Activated CD4-positive, alpha-beta T cell treated with anti-CD3 and anti-CD28 coated beads, Interleukin-10, Interleukin-2, amounts not matched to agents 100 ng/mL and 50 ng/mL, durations not matched to agents 16 hours and 8 hours (primary cell): ENCODE data around the gene FAM156B.
"Not testable (repeated sequence)": the region's sequence is repeated elsewhere in the genome, so short reads cannot be mapped to it uniquely, and the experiment has no call there.

Experiments
- DNase-seq: peaks from one replicate; pipeline ENCODE4 v3.0.0-alpha.2; 2020

Gene FAM156B

DNA sequence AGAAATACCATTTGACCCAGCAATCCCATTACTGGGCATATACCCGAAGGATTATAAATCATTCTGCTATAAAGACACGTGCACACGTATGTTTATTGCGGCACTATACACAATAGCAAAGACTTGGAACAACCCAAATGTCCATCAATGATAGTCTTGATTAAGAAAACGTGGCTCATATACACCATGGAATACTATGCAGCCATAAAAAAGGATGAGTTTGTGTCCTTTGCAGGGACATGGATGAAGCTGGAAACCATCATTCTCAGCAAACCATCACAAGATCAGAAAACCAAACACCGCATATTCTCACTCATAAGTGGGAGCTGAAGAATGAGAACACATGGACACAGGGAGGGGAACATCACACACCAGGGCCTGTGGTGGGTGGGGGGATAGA lies 33.1 kb downstream of the FAM156B start:
- not testable (repeated sequence) for DNase-seq

GRCh38 chrX:52933213-52933612 lies 36.1 kb downstream of the FAM156B start:
- no peak for DNase-seq

DNA sequence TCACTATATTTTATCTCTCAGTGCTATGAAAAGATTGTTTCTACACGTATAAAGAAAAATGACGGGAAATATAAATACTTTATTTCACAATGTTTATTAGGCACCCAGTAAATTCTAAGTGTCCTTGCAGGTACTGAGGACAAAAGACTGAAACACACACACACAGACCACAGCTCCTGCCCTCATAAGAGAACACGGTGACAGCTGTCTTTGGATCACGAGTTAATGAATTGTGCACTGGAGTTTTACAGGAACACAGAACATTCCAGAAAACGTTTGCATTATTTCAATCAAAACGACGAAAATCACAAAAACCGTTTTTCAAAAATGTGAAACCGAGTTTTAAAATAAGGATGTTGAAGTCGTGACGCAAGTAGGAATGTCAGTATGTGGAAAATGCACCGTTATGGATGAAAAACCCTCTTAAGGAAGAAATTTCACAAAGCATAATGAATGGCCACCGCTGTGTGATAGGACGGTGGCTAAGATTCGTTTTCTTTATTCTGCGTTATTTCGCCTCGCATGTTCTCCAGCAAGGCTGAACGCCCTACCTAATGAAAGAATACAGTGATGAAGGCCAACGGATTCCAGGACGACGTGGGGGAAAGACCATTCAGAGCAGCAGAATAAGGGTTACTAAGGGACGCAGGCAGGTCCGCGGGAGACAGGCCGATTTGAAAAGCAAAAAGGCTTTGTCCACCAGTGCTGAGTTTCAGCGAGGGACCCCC lies 37.0 kb downstream of the FAM156B start:
- no peak for DNase-seq

DNA sequence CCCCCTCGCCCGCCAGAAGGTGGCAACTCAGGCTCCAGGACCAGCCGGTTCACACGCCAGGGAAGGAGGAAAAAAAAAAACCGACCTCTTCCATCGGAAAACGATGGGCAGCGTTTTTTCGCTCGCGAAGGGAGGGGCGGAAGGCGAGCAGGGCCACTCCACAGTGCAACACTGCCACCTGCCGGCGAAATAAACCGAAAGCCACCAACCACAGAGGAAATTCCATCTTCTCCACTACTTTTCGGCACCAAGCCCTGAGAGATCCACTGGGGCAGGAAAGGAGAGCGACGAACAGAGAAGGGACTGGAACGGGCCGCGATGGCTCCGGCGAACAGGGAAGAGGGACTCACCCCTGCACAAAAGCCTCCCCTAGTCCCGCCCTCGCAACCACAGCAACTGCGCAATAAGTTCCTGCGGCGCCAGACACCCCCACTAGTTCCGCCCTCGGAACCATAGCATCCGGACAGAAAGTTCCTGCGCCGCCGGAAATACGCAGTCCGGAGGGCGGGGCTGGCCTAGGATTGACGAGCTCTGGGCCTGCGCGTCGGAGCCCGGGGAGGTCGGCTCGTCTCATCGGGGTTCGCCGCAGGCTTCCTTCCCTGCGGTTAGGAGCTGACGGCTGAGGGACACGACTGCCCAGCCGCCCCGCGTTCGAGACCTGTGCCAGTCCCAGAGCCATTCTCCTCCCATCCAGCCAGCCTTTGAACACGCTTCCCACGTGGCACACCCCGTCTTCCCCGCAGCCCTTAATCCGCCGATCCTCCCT lies 37.8 kb downstream of the FAM156B start:
- DNase-seq: peak; percentile 97

DNA sequence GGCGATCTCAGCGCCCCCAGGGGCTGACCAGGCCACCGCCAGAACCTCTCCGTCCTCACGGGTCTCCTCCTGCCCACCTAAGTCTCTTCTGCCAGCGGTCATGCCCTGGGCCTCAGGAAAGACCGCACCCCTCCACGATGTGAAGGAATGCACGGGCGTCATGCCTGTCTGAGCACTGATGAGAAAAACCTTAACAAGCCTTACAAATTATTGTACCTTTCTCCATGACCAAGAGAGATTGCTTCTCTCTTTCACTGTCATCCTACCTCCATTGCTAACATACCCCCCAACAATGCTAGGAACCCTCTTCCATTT lies 38.3 kb downstream of the FAM156B start:
- DNase-seq: not testable (repeated sequence)

- not testable (repeated sequence) for DNase-seq
These were observed 43.6 kb downstream of the FAM156B start for GRCh38 chrX:52940704-52941103.

GRCh38 chrX:52941728-52942127 lies 44.6 kb downstream of the FAM156B start:
- DNase-seq: not testable (repeated sequence)

- DNase-seq: not testable (repeated sequence)
These were observed 48.8 kb downstream of the FAM156B start for GRCh38 chrX:52945838-52946494.

DNA sequence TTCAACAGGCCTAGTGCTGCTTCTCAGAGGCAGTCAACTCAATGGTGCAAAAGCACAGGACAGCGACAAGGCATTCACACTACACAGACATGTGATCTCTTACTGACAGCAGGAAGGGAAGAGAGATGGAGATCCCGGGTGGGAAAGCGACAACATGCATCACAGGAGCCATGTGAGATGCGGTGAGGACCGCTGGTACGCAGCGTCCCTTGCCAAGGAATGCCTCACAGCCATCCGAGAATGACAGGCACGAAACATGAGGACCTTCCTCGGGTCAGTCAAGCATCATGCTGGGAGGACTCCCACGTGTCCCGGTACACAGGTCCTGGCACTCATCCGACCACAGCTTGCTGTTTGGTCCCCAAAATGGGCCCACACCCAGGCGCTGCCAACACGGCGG lies 50.4 kb downstream of the FAM156B start:
- DNase-seq: not testable (repeated sequence)

DNA sequence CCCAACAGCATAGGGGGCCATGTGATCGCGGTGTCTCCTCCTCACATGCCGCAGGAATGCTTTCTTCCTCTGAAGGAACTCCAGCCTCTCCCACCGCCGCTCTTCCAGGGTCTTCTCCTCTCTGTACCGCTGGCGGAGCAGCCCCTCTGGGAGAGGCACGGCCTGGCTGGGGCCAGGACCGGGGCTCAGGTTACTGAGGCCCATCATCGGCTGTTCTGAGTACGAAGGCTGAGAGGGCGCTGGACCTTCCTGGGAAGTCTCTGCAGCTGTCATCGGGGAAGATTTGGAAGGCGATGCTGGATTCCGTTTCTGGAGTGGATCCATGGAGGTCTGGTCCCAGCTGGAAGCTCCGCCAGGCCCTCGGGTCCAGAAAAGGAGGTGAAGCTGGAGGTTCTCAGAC lies 51.1 kb downstream of the FAM156B start:
- DNase-seq: not testable (repeated sequence)

DNA sequence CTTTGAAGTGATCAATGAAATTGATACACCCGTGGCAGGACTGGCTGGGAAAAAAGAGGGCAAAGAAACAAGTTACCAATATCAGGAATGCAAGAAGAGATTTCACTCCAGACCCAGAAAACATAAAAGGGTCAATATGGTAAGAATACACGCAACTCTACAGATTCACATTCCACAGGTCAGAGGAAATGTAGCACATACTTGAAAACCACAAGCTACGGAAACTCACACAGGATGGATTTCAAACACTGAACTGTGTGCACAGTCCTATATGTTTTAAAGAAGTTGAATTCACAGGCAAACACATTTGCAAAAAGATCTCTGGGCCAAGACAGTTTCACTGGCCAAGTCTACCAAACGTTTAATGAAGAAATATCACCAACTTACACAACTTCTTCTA lies 52.2 kb downstream of the FAM156B start:
- not testable (repeated sequence) for DNase-seq

- not testable (repeated sequence) for DNase-seq
These were observed 52.8 kb downstream of the FAM156B start for GRCh38 chrX:52949884-52950283.
